ENCODE results near the gene ALDH1L2.

DNA sequence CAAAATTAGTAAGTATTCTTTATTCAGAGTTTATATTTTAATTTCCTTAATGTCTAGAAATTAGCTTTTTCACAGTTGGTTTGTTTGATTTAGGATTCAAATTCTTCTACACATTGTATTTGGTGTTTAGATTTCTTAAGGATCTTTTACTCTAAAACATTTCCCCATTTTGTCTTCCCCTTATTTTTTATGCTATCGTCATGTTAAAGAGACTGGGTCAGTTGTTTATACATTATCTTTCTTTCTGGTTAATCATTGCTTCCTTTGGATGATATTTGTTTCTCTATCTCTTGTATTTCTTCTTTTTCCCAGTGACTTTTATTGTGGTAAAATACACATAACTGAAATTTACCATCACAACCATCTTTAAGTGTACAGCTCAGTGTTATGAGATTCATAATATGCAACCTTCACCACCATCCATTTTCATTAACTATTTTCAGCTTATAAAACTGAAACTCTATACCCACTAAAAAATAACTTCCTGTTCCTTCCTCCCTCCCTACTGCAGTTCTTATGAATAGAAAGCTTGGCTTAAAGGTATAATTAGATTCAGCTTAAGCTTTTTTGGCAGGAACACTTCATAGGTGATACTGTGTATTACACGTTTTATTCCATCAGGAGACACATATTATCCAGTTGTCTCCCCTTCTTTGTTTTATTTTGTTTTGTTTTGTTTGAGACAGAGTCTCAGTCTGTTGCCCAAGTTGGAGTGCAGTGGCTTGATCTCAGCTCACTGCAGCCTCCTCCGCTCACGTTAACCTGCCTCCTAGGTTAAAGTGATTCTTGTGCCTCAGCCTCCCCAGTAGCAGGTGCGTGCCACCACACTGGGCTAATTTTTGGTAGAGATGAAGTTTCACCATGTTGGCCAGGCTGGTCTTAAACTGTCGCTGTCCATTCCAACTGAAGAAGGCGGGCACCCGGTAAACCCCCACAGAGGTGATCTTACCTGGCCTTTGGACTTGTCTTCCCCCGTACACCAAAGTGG is 53.1 kb downstream of the ALDH1L2 start:
- TF ChIP-seq YY1 (IDR thresholded peaks at IDR 0.05; ENCODE audit: low read depth) = no peak
- no peak for TF ChIP-seq EGR1 (IDR thresholded peaks at IDR 0.05)
- no peak for TF ChIP-seq FOXM1 (IDR thresholded peaks at IDR 0.05; ENCODE audit: borderline replicate concordance, low read depth)
- TF ChIP-seq EP300 (IDR thresholded peaks at IDR 0.05; ENCODE audit: borderline replicate concordance) = no peak
- TF ChIP-seq, protein P1, sequence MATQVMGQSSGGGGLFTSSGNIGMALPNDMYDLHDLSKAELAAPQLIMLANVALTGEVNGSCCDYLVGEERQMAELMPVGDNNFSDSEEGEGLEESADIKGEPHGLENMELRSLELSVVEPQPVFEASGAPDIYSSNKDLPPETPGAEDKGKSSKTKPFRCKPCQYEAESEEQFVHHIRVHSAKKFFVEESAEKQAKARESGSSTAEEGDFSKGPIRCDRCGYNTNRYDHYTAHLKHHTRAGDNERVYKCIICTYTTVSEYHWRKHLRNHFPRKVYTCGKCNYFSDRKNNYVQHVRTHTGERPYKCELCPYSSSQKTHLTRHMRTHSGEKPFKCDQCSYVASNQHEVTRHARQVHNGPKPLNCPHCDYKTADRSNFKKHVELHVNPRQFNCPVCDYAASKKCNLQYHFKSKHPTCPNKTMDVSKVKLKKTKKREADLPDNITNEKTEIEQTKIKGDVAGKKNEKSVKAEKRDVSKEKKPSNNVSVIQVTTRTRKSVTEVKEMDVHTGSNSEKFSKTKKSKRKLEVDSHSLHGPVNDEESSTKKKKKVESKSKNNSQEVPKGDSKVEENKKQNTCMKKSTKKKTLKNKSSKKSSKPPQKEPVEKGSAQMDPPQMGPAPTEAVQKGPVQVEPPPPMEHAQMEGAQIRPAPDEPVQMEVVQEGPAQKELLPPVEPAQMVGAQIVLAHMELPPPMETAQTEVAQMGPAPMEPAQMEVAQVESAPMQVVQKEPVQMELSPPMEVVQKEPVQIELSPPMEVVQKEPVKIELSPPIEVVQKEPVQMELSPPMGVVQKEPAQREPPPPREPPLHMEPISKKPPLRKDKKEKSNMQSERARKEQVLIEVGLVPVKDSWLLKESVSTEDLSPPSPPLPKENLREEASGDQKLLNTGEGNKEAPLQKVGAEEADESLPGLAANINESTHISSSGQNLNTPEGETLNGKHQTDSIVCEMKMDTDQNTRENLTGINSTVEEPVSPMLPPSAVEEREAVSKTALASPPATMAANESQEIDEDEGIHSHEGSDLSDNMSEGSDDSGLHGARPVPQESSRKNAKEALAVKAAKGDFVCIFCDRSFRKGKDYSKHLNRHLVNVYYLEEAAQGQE (IDR thresholded peaks at IDR 0.05; ENCODE audit: low read depth) = no peak
- TF ChIP-seq NFIC (IDR thresholded peaks at IDR 0.05) = no peak
- TF ChIP-seq RAD21 (IDR thresholded peaks at IDR 0.05; ENCODE audit: low read depth) = no peak
- no peak for TF ChIP-seq TCF12 (IDR thresholded peaks at IDR 0.05; ENCODE audit: low read depth)
- TF ChIP-seq CEBPB (IDR thresholded peaks at IDR 0.05) = no peak
- TF ChIP-seq, protein P2, sequence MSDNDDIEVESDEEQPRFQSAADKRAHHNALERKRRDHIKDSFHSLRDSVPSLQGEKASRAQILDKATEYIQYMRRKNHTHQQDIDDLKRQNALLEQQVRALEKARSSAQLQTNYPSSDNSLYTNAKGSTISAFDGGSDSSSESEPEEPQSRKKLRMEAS (IDR thresholded peaks at IDR 0.05) = no peak
